HEK293 (cell line): Measurements from ENCODE around the gene HAND1.

ENCODE experiments used
- CTCF ChIA-PET: fragments of 350-600 bp; formaldehyde crosslinking; extraction: SDS; loops from one replicate; lab custom pipeline; 2021; ENCODE audit warnings: antibody characterized with exemption; lab: Yijun Ruan, JAX
- POLR2A ChIA-PET: fragments of 300-600 bp; formaldehyde crosslinking; extraction: SDS; loops from one replicate; lab custom pipeline; 2020; ENCODE audit warnings: antibody characterized with exemption, inconsistent platforms; lab: Yijun Ruan, JAX
- H3K27ac ChIP-seq: fragments of 200-500 bp; sonication (Bioruptor generic); 2 replicates; pipeline ENCODE4 v1.5.1; 2014; ENCODE audit warnings: low read depth, low read length, control low read depth, inconsistent platforms; ENCODE audit errors: extremely low read depth
- H3K36me3 ChIP-seq, 2 experiments: fragments of 200-500 bp in 1 of 2; sonication (Bioruptor generic) in 1 of 2; 1 replicate in 1 of 2; 2 replicates in 1 of 2; pipeline ENCODE4 v1.5.1; 2014 to 2017; ENCODE audit warnings: inconsistent platforms in 2 of 2, low read length in 2 of 2; ENCODE audit not compliant: control insufficient read depth in 2 of 2, insufficient read depth in 1 of 2
- H3K4me1 ChIP-seq: fragments of 200-500 bp; sonication (Bioruptor generic); 2 replicates; pipeline ENCODE4 v1.5.1; 2014; ENCODE audit warnings: mild to moderate bottlenecking, low read length, inconsistent platforms; ENCODE audit not compliant: control insufficient read depth, insufficient read depth
- H3K4me3 ChIP-seq: 2 replicates; pipeline ENCODE4 v1.5.1; 2011; ENCODE audit warnings: low read depth, mild to moderate bottlenecking, control low read depth, low read length, moderate library complexity
- H3K9me3 ChIP-seq: fragments of 200-500 bp; sonication (Bioruptor generic); 2 replicates; pipeline ENCODE4 v1.5.1; 2014; ENCODE audit warnings: low read depth, low read length, inconsistent platforms; ENCODE audit not compliant: control insufficient read depth, insufficient read depth
- EGR2 ChIP-seq: fragments of 450-650 bp; formaldehyde crosslinking; IDR thresholded peaks from 2 replicates; pipeline ENCODE4 v1.5.1; 2016; ENCODE audit warnings: low read depth, missing biosample characterization, missing genetic modification characterization
- OSR2 ChIP-seq: fragments of 450-650 bp; formaldehyde crosslinking; IDR thresholded peaks from 2 replicates; pipeline ENCODE4 v1.5.1; 2016; ENCODE audit warnings: missing biosample characterization, missing genetic modification characterization
- ZBTB17 ChIP-seq: fragments of 450-650 bp; formaldehyde crosslinking; IDR thresholded peaks from 2 replicates; pipeline ENCODE4 v1.5.1; 2016; ENCODE audit warnings: missing biosample characterization, missing genetic modification characterization
- ZBTB48 ChIP-seq: fragments of 450-650 bp; formaldehyde crosslinking; IDR thresholded peaks from 2 replicates; pipeline ENCODE4 v1.5.1; 2016; ENCODE audit warnings: missing biosample characterization, missing genetic modification characterization
- ZNF10 ChIP-seq: fragments of 450-650 bp; formaldehyde crosslinking; IDR thresholded peaks from 2 replicates; pipeline ENCODE4 v1.5.1; 2017; ENCODE audit warnings: missing biosample characterization, missing genetic modification characterization
- ZNF221 ChIP-seq: fragments of 450-650 bp; formaldehyde crosslinking; IDR thresholded peaks from 2 replicates; pipeline ENCODE4 v1.5.1; 2017; ENCODE audit warnings: missing biosample characterization, missing genetic modification characterization, borderline replicate concordance
- ZNF223 ChIP-seq: fragments of 450-650 bp; formaldehyde crosslinking; IDR thresholded peaks from 2 replicates; pipeline ENCODE4 v1.5.1; 2016; ENCODE audit warnings: missing biosample characterization, missing genetic modification characterization
- ZNF404 ChIP-seq: fragments of 450-650 bp; formaldehyde crosslinking; IDR thresholded peaks from 2 replicates; pipeline ENCODE4 v1.5.1; 2017; ENCODE audit warnings: missing biosample characterization, missing genetic modification characterization
- ZNF548 ChIP-seq: fragments of 450-650 bp; formaldehyde crosslinking; IDR thresholded peaks from 2 replicates; pipeline ENCODE4 v1.5.1; 2016; ENCODE audit warnings: missing biosample characterization, missing genetic modification characterization
- ZNF571 ChIP-seq: fragments of 450-650 bp; formaldehyde crosslinking; IDR thresholded peaks from 2 replicates; pipeline ENCODE4 v1.5.0; 2017; ENCODE audit warnings: missing biosample characterization, missing genetic modification characterization
- ZNF624 ChIP-seq: fragments of 450-650 bp; formaldehyde crosslinking; IDR thresholded peaks from 2 replicates; pipeline ENCODE4 v1.5.1; 2017; ENCODE audit warnings: missing biosample characterization, missing genetic modification characterization
- ZNF626 ChIP-seq: fragments of 450-650 bp; sonication (Bioruptor Pico); formaldehyde crosslinking; IDR thresholded peaks from 2 replicates; pipeline ENCODE4 v1.5.1; 2018; ENCODE audit warnings: missing biosample characterization, missing genetic modification characterization, inconsistent platforms
- ZNF660 ChIP-seq: fragments of 450-650 bp; IDR thresholded peaks from 2 replicates; pipeline ENCODE4 v1.5.1; 2018; ENCODE audit warnings: missing biosample characterization, mild to moderate bottlenecking, missing genetic modification characterization
- TF ChIP-seq, protein P1 (sequence below): fragments of 450-650 bp; formaldehyde crosslinking; IDR thresholded peaks from 2 replicates; pipeline ENCODE4 v1.5.1; 2017; ENCODE audit warnings: missing biosample characterization, missing genetic modification characterization
- TF ChIP-seq, protein P2 (sequence below): fragments of 450-650 bp; formaldehyde crosslinking; IDR thresholded peaks from 2 replicates; pipeline ENCODE4 v1.5.1; 2016; ENCODE audit warnings: missing biosample characterization, missing genetic modification characterization
- TF ChIP-seq, protein P3 (sequence below): fragments of 450-650 bp; formaldehyde crosslinking; IDR thresholded peaks from 2 replicates; pipeline ENCODE4 v1.5.1; 2016; ENCODE audit warnings: missing biosample characterization, missing genetic modification characterization
- TF ChIP-seq, protein P4 (sequence below): fragments of 450-650 bp; formaldehyde crosslinking; IDR thresholded peaks from 2 replicates; pipeline ENCODE4 v1.5.1; 2016; ENCODE audit warnings: missing biosample characterization, missing genetic modification characterization

HAND1 gene

DNA sequence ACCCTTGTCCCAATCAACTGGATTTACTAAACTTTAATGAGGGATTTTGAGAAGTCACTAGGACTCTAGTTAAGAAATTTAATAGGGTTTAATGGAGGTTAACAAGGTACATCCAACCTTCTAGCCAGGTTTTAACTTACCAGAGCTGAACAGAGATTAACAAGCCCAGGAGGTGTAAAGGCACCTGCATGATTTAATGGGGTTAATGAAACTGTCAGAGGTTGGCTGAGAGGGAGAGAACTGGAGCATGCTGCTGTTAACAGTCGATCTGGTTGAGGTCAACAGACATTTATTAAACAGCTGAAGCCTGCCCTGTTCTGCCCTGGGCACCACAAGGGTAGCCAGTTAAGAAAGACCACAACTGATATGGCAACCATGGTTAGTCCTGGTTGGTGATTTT, 13.6 kb downstream of the HAND1 start:
- Histone ChIP-seq H3K27ac (no peak overlapping the region), H3K4me1 (no peaks in the 10 kb centered on the region), H3K36me3 (peaks cover 0 to 2% of the 10 kb centered on the region in 2 experiments; a peak in 1 of 3 replicates), H3K9me3 (no peaks in the 10 kb centered on the region), H3K4me3 (no peak overlapping the region)
- CTCF ChIA-PET = interaction anchor here (0.7 to 8.5 kb wide), 6 partner anchors 43 to 392 kb away, joined by 3 to 147 read pairs (median 6); no protein-coding TSS in a partner anchor
- TF ChIP-seq, protein P1, sequence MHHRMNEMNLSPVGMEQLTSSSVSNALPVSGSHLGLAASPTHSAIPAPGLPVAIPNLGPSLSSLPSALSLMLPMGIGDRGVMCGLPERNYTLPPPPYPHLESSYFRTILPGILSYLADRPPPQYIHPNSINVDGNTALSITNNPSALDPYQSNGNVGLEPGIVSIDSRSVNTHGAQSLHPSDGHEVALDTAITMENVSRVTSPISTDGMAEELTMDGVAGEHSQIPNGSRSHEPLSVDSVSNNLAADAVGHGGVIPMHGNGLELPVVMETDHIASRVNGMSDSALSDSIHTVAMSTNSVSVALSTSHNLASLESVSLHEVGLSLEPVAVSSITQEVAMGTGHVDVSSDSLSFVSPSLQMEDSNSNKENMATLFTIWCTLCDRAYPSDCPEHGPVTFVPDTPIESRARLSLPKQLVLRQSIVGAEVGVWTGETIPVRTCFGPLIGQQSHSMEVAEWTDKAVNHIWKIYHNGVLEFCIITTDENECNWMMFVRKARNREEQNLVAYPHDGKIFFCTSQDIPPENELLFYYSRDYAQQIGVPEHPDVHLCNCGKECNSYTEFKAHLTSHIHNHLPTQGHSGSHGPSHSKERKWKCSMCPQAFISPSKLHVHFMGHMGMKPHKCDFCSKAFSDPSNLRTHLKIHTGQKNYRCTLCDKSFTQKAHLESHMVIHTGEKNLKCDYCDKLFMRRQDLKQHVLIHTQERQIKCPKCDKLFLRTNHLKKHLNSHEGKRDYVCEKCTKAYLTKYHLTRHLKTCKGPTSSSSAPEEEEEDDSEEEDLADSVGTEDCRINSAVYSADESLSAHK = peak; percentile 65
- TF ChIP-seq ZBTB17 (tag by site-specific recombination) = no peak
- POLR2A ChIA-PET = no interaction called here

DNA sequence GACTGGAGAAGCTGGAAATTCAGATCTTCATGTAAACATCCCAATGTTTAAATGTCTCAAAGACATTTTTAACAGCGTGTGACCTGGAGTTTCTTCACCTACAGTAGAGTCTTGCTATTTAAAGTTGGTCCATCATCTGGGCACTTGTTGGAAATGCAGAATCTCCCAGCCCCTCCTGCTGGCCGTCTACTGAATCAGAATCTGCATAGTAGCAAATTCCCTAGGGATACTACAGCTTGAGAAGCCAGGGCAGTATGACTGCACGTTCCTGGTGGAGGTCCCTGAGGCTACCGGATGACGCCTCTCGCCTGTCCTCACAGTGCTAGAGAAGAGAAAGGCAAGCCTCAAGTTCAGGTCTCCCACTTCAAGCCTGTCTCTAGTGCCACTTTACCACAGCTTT, 16.5 kb downstream of the HAND1 start:
- Histone ChIP-seq H3K27ac (no peak overlapping the region), H3K9me3 (no peaks in the 10 kb centered on the region), H3K4me3 (no peak overlapping the region), H3K36me3 (peaks cover 0 to 27% of the 10 kb centered on the region in 2 experiments; a peak in 1 of 3 replicates), H3K4me1 (no peaks in the 10 kb centered on the region)
- POLR2A ChIA-PET = no interaction called here
- TF ChIP-seq ZNF626 (tag by site-specific recombination) (no peak), ZNF660 (peak; percentile 99), ZNF624 (tag by site-specific recombination) (no peak), ZNF548 (tag by site-specific recombination) (no peak), ZBTB17 (tag by site-specific recombination) (no peak), OSR2 (tag by site-specific recombination) (peak; percentile 39; the same call in 1 of the 2 replicates), ZNF571 (tag by site-specific recombination) (no peak), ZNF223 (tag by site-specific recombination) (no peak), ZNF404 (no peak), ZNF221 (no peak), EGR2 (tag by site-specific recombination) (no peak), ZNF10 (tag by site-specific recombination) (no peak), ZBTB48 (tag by site-specific recombination) (no peak)
- TF ChIP-seq, protein P2, sequence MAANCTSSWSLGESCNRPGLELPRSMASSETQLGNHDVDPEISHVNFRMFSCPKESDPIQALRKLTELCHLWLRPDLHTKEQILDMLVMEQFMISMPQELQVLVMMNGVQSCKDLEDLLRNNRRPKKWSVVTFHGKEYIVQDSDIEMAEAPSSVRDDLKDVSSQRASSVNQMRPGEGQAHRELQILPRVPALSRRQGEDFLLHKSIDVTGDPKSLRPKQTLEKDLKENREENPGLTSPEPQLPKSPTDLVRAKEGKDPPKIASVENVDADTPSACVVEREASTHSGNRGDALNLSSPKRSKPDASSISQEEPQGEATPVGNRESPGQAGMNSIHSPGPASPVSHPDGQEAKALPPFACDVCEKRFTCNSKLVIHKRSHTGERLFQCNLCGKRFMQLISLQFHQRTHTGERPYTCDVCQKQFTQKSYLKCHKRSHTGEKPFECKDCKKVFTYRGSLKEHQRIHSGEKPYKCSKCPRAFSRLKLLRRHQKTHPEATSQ (tag by site-specific recombination) = no peak
- TF ChIP-seq, protein P3, sequence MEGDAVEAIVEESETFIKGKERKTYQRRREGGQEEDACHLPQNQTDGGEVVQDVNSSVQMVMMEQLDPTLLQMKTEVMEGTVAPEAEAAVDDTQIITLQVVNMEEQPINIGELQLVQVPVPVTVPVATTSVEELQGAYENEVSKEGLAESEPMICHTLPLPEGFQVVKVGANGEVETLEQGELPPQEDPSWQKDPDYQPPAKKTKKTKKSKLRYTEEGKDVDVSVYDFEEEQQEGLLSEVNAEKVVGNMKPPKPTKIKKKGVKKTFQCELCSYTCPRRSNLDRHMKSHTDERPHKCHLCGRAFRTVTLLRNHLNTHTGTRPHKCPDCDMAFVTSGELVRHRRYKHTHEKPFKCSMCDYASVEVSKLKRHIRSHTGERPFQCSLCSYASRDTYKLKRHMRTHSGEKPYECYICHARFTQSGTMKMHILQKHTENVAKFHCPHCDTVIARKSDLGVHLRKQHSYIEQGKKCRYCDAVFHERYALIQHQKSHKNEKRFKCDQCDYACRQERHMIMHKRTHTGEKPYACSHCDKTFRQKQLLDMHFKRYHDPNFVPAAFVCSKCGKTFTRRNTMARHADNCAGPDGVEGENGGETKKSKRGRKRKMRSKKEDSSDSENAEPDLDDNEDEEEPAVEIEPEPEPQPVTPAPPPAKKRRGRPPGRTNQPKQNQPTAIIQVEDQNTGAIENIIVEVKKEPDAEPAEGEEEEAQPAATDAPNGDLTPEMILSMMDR (tag by site-specific recombination) = peak; percentile 34; the same call in 1 of the 2 replicates
- TF ChIP-seq, protein P4, sequence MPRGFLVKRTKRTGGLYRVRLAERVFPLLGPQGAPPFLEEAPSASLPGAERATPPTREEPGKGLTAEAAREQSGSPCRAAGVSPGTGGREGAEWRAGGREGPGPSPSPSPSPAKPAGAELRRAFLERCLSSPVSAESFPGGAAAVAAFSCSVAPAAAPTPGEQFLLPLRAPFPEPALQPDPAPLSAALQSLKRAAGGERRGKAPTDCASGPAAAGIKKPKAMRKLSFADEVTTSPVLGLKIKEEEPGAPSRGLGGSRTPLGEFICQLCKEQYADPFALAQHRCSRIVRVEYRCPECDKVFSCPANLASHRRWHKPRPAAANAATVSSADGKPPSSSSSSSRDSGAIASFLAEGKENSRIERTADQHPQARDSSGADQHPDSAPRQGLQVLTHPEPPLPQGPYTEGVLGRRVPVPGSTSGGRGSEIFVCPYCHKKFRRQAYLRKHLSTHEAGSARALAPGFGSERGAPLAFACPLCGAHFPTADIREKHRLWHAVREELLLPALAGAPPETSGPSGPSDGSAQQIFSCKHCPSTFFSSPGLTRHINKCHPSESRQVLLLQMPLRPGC = no peak
- TF ChIP-seq, all 188 proteins: peak for 3
- CTCF ChIA-PET = interaction anchor here (0.7 to 2.4 kb wide), 7 partner anchors 12 to 148 kb away, joined by 3 to 13 read pairs (median 5); no protein-coding TSS in a partner anchor
